COLO668 (cell line): Measurements from ENCODE around the gene FUNDC2.
"Not testable (repeated sequence)": the region's sequence is repeated elsewhere in the genome, so short reads cannot be mapped to it uniquely, and the experiment has no call there.

Source experiments
- DNase-seq: peaks from one replicate; lab custom pipeline; 2025; ENCODE audit not compliant: unreplicated experiment; lab: John Stamatoyannopoulos, UW

Gene FUNDC2

GRCh38 chrX:155026727-155027508, at the start of gene FUNDC2:
Gene FUNDC2 (plus strand): TSS chrX:155026844. CDS start chrX:155026939, 95 bp downstream.
- peak; percentile 99 for DNase-seq

DNA sequence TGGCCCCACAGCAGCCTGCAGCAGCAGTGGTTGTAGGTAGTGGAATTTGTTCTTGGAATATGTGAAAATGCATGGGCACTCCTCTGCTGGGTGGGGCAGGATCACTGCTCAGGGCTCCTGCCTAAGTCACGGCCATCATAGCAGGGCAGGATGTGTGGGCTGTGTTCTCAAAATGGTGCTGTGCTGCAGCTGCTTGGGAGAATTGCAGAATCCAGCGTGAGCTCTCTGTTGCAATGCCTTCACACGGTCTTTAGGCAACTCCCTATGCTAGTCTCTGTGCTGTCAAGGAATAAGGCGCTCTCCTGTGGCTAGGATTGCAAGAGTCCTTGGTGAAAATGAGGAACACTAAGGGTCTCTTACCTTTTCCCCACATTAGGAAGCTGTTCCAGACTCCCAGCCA, 47.0 kb upstream of the FUNDC2 start:
- DNase-seq, result no peak

DNA sequence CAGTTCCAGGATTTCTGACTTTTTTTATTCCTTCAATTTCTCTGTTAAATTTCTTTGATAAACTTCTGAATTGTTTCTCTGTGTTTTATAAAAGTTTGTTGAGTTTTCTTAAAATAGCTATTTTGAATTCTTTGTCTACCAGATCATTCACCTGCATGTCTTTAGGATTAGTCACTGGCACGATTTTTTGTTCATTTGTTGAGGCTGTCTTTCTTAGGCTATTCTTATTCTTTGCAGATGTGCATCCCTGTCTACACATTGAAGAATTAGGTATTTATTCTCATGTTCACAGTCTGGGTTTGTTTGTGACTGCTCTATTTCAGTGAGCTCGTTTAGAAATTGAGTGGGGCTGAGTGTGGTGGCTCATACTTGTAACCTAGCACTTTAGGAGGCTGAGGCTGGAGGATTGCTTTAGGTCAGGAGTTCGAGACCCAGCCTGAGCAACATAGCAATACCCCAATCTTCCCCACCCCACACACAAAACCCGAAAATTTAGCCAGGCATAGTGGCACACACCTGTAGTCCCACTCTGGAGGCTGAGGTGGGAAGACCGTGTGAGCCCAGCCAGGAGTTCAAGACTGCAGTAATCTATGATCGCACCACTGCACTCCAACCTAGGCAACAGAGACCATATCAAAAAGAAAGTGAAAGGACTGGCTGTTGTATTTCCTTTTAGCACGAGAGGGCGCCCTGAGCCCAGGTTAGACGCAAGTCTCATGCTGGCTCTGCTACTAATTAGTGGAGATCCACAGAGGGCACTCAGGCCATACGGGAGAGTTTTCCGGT, 46.1 kb upstream of the FUNDC2 start:
- DNase-seq, result peak; percentile 85

GRCh38 chrX:154981116-154981411, 45.6 kb upstream of the FUNDC2 start:
- no peak for DNase-seq

GRCh38 chrX:154986826-154987575, 39.6 kb upstream of the FUNDC2 start:
- DNase-seq, result no peak

DNA sequence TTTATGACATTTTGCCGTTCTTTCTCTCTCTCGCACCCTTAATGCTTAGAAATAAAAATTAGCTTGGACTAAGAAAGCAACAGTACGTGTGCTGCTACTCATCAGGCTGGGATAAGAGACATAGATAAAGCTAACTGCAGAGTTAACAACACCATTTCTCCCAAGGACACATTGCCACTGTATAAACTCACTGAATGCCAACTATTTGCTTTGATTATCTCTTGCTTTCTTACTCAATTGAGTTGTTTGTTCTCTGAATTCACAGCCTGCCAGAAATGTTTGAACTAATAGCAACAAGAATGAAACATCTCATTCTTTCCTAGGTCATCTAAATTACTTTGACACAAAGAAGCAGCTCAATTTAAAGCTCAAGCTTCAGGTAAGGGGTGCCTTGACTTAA, 38.7 kb upstream of the FUNDC2 start:
- no peak for DNase-seq

DNA sequence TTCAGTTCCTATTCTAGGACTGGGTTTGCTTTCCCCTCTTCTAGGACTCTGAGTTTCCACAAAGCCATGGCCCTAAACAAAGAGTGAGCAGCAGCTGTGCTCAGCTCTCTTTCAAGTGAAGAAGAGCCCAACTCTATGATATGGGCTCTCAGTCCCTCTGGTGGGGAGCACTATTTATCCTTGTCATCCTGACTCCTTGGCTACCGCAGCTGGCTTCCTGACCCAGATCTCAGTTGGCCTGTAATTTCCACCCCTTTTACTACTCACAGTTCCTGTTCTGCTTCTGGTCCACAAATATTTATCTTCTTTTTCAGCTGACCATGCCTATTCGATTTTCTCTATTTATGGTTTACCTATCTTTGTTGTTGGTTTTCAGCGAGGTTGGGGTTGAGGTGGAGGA, 37.9 kb upstream of the FUNDC2 start:
- no peak for DNase-seq

DNA sequence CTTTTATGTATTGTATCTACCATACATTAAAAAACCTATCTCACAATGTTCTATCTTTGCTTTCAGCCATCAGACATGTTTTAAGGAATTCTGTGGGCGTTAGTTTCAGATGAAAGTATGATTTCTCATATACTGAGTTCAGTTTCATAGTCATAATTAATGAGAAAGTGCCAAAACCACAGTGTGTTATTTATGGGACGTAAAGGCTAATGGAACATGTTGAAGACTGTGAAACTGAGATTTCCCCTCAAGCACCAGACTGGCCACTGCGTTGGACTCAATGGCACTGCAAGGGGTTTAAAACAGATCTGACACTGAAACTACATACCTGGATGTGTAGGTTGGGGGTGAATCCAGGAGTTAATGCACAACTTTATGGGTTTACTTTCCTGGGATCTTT, 36.1 kb upstream of the FUNDC2 start:
- no peak for DNase-seq

GRCh38 chrX:154991039-154991438, 35.6 kb upstream of the FUNDC2 start:
- DNase-seq, result no peak

DNA sequence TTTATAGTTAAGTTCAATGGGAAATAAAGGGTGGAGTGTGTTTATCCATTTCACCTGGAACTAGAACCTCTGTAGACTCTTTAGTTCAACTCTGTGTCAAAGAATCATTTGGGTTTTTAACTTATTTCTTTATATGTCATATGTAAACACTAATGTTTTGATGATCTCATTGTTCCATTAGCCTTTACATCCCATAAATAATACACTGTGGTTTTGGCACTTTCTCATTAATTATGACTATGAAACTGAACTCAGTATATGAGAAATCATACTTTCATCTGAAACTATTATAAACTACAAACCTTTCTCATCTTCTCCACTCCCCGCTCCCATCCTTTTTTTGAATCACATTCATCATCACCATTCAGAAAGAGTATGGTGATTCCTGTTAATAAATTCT, 35.2 kb upstream of the FUNDC2 start:
- DNase-seq, result no peak

DNA sequence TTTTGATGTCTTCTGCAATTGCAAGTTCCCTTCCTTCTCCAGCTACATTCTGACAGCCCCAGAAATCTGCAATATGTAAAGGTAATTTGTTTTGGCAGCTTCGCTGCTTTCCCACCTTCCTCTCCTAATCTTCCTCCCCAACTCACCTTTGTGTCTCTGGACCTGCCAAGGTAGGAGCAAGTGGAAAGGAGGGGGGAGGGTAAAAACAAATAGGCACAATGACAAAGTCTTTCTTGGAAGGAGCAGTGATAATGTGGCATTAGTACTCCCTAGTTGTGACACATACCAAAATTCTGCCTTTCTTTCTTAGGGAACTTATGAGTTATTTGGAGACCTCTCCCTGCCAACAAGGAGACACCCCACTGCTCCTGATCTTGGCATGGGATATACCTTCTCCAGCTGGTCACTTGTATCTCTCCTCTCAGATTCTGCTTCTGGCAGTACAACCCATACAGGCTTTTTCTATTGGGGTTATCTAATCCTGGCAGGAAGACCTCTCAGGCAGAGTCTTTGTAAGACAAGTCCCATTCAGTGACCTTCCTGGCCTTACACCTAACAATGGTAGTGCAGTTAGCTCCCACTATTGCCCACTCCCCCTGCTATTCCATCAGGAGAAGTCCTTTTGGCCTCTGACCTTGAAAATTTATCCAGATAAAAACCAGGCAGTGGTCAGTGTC, 28.3 kb upstream of the FUNDC2 start:
- no peak for DNase-seq

- DNase-seq, result no peak
These were observed 25.8 kb upstream of the FUNDC2 start for GRCh38 chrX:155000841-155001240.

- no peak for DNase-seq
These were observed 24.8 kb upstream of the FUNDC2 start for GRCh38 chrX:155001873-155002272.

DNA sequence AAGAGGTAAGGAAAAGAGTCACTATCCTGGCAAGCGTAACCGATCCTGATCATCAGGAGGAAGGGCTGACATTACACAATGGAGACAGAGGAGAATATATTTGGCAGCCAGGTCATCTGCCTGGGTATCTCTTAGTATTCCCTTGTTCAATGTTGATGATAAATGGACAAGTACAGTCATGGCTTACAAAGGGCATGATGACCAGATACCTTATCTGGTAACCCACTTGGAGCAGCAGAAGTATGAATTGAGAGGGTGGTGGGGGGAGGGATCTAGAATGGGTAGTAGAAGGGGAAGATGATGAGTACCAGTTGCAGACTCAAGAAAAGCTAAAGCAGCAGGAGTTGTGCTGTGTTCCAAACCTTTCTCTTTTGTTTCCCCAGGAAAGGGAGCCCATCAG, 21.5 kb upstream of the FUNDC2 start:
- DNase-seq, result no peak

DNA sequence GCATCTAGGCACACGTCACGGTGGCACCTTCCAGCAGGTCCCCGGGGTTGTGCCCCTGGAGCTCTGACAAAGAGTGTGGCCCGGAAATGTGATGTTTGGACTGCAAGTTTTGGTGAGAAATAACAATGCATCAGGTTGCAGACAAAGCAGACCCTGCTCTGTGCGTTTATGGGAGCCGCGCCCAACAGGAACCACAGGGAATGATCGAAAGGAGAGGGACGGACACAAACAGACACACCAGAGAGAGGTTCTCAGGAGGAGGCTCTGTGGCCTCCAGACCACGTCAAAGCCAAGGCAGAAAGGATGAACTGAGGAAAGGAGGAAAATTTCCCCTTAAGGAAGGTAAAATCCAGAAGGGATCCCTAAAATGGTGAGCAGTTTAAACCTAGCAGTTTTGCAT, 20.3 kb upstream of the FUNDC2 start:
- not testable (repeated sequence) for DNase-seq

- DNase-seq, result not testable (repeated sequence)
These were observed 19.6 kb upstream of the FUNDC2 start for GRCh38 chrX:155006913-155007671.

GRCh38 chrX:155008578-155008977, 18.1 kb upstream of the FUNDC2 start:
- DNase-seq, result not testable (repeated sequence)

- no peak for DNase-seq
These were observed 16.6 kb upstream of the FUNDC2 start for GRCh38 chrX:155009994-155010472.

DNA sequence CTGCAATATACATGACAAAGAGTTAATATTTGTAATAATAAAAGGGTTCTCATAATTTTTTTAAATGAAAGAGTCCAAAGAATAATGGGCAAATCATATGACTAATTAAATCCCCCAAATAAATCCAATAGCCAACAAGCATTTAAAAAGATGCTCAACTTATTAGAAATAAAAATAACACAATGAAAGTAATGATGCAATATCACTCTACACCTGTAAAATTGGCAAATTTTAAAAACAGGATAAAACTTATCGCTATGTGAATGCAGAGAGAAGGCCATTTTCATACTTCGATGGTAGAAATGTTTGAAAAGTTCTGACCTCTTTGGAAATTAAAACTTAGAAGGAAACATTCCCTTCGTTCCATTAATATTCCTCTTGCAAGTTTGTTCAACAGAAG, 6.1 kb upstream of the FUNDC2 start:
- no peak for DNase-seq

DNA sequence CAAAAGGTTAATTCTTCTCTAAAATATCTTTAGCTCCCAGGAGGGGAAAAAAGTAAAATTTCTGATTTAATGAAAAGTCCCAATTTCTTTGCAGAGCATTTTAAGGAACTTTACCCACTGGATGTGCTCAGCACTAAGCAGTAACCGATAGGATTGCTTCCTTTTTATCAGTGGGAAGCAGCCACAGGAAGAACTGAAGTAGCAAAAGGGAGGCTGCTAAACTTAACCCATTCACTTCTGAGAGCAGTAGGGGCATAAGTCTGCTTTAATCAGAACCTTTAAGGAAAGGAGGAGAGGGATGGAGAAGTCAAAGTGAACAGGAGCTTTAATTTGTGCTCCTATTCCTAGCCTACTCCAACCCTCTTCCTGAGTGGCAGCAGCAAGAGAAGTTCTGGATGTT, 4.1 kb upstream of the FUNDC2 start, which contains the start of gene F8:
F8 (minus strand) TSS at position 139 of the 400 bp plus-strand sequence. CDS start 171 bp downstream, outside the sequence.
- no peak for DNase-seq
